Upper lobe of right lung (tissue), 1 donor: ENCODE results near the gene ST8SIA6. TPM values are rescaled to one million over a fixed set of nuclear protein-coding genes. Genes with fewer than 3 reads are reported as not detected.
"Not testable (repeated sequence)": the region's sequence is repeated elsewhere in the genome, so short reads cannot be mapped to it uniquely, and the experiment has no call there.

ENCODE experiments used
- ATAC-seq: fragments of 200-7000 bp; cut with Tn5 transposase; one replicate; pipeline ENCODE4 v1.9.1; 2020; ENCODE audit warnings: mild to moderate bottlenecking, moderate library complexity
- DNase-seq: peaks from one replicate; pipeline ENCODE4 v3.0.0-alpha.2; 2020
- H3K27ac ChIP-seq: fragments of 200-600 bp; one replicate; pipeline ENCODE4 v1.8.0; 2022
- H3K27me3 ChIP-seq: fragments of 200-600 bp; one replicate; pipeline ENCODE4 v1.8.0; 2022; ENCODE audit warnings: mild to moderate bottlenecking
- H3K36me3 ChIP-seq: fragments of 200-600 bp; one replicate; pipeline ENCODE4 v1.8.0; 2022
- H3K4me1 ChIP-seq: fragments of 200-600 bp; one replicate; pipeline ENCODE4 v1.8.0; 2022
- H3K4me3 ChIP-seq: fragments of 200-600 bp; one replicate; pipeline ENCODE4 v1.8.0; 2022; ENCODE audit warnings: mild to moderate bottlenecking
- H3K9me3 ChIP-seq: fragments of 200-600 bp; one replicate; pipeline ENCODE4 v1.8.0; 2022
- intact Hi-C: fragments of 100-400 bp; cut with DNase I; formaldehyde crosslinking; loops from one replicate; pipeline ENCODE4 v1.11.0; 2022
- total RNA-seq: library from RNA; stranded (reverse); fragmentation: NEBNext Ultra II Directional; extraction: Animal tissue kit (Norgen Biotek cat#: 25700); gene quantifications from one replicate; pipeline ENCODE4 v1.2.1, GENCODE V29; 2021
- TF ChIP-seq, protein P1 (sequence below): fragments of 200-600 bp; IDR thresholded peaks from one replicate; pipeline ENCODE4 v1.8.0; 2022; ENCODE audit warnings: antibody characterized with exemption
- donor health status: DM: no; HTN: yes; CAD: no; lungs with severe emphysema.

ST8SIA6 gene
- total RNA-seq, 1 donor from 2014 or later, result 13.9 TPM

DNA sequence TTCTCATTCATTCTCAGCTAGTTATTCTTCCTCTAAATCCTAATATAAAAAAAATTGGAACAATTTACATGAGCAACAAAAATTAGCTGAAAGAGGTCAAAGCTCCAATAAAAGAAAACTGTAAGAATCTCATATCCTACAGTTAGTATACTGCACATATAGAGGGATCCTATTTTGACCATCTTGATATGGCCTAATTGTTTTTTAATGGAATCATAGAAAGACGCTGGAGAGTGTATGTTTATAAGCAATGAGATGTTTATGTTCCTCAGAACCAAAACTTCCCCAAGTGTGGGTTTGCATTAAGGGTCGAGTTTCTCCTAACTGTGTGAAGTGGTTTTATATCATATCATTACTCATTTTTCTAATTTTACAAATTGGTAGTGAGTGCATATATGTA lies 123.9 kb downstream of the ST8SIA6 start:
- DNase-seq (no peak), ATAC-seq (no peak)
- H3K27me3 ChIP-seq, result no peaks in the 10 kb centered on the region
- no peaks in the 10 kb centered on the region for H3K4me1 ChIP-seq
- no peak overlapping the region for H3K4me3 ChIP-seq
- no peaks in the 10 kb centered on the region for H3K9me3 ChIP-seq
- H3K36me3 ChIP-seq, result no peaks in the 10 kb centered on the region
- H3K27ac ChIP-seq, result no peak overlapping the region
- TF ChIP-seq, protein P1, sequence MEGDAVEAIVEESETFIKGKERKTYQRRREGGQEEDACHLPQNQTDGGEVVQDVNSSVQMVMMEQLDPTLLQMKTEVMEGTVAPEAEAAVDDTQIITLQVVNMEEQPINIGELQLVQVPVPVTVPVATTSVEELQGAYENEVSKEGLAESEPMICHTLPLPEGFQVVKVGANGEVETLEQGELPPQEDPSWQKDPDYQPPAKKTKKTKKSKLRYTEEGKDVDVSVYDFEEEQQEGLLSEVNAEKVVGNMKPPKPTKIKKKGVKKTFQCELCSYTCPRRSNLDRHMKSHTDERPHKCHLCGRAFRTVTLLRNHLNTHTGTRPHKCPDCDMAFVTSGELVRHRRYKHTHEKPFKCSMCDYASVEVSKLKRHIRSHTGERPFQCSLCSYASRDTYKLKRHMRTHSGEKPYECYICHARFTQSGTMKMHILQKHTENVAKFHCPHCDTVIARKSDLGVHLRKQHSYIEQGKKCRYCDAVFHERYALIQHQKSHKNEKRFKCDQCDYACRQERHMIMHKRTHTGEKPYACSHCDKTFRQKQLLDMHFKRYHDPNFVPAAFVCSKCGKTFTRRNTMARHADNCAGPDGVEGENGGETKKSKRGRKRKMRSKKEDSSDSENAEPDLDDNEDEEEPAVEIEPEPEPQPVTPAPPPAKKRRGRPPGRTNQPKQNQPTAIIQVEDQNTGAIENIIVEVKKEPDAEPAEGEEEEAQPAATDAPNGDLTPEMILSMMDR, result no peak
- intact Hi-C loops, result no loop called here

DNA sequence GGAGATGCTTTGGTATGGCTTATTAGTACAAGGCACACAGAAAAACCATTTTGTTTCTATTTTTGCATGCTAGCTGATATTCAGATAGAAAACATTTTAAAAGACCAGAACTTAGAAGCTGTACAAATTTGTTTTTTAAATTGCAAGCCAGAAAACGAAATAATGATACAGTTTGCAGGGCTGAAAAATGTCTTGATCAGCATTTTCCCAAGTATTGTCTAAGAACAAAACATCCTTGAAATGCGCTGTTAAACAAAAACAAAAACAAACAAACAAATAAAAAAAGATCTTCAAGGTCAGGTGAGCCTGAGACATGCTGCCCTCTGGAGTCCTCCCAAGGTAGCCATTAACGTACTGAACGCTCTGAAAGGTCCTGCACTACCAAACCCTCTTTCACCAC lies 128.0 kb downstream of the ST8SIA6 start:
- TF ChIP-seq, protein P1, result no peak
- no peak overlapping the region for H3K27ac ChIP-seq
- no peak for ATAC-seq
- H3K36me3 ChIP-seq, result no peaks in the 10 kb centered on the region
- intact Hi-C loops, result no loop called here
- no peak for DNase-seq
- H3K4me1 ChIP-seq, result no peaks in the 10 kb centered on the region
- no peaks in the 10 kb centered on the region for H3K9me3 ChIP-seq
- H3K27me3 ChIP-seq, result no peaks in the 10 kb centered on the region
- H3K4me3 ChIP-seq, result no peak overlapping the region

DNA sequence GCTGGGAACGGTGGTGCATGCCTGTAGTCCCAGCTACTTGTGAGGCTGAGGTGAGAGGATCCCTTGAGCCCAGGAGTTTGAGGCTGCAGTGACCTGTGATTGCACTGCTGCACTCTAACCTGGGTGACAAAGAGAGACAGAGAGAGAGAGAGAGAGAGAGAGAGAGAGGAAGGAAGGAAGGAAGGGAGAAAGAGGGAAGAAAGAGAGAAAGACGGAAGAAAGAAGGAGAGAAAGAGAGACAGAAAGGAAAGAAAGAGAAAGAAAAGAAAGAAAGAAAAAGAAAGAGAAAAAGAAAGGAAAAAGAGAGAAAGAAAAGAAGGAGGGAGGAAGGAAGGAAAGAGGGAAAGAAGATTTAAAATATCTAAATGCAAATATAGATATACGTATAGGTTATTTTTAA lies 132.4 kb downstream of the ST8SIA6 start:
- H3K27me3 ChIP-seq, H3K9me3 ChIP-seq, intact Hi-C loops: not testable (repeated sequence)

DNA sequence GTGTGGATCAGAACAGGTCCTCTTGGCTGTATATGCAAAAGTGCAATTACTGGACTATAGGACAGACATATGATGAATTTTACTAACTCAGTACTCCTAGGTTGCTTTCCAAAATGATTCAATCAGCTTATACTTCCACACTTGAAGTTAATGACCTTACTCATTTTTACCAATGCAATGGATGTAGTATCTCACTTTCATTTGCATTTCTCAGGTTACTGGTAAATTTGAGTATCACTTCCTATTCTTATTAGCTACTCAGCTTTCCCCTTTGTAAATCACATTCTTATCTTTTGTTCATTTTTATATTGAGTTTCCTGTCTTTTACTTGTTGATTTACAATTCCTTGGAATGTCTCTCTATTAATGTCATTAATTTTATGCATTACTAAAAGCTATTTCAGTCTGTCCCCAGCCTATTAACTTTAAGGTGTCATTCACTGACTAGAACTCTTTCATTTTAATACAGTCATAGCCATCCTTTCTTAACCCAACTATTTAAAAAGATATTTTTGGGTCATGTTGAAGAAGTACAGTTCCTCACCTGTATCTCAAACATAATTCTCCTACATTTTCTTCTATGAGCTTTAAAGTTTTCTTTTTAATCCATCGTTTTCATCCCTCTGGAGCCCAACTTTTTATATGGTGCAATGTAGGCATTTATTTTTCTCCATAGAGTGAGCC lies 137.8 kb downstream of the ST8SIA6 start:
- TF ChIP-seq, protein P1, result no peak
- no peaks in the 10 kb centered on the region for H3K27me3 ChIP-seq
- H3K4me3 ChIP-seq, result no peak overlapping the region
- H3K4me1 ChIP-seq, result no peaks in the 10 kb centered on the region
- H3K9me3 ChIP-seq, result no peaks in the 10 kb centered on the region
- intact Hi-C loops, result no loop called here
- ATAC-seq (no peak), DNase-seq (no peak)
- no peak overlapping the region for H3K27ac ChIP-seq
- H3K36me3 ChIP-seq, result no peaks in the 10 kb centered on the region

More for the DNA sequence above, 132.4 kb downstream of the ST8SIA6 start:
- not testable (repeated sequence) for H3K4me3 ChIP-seq, DNase-seq, H3K4me1 ChIP-seq, H3K36me3 ChIP-seq, H3K27ac ChIP-seq, ATAC-seq

DNA sequence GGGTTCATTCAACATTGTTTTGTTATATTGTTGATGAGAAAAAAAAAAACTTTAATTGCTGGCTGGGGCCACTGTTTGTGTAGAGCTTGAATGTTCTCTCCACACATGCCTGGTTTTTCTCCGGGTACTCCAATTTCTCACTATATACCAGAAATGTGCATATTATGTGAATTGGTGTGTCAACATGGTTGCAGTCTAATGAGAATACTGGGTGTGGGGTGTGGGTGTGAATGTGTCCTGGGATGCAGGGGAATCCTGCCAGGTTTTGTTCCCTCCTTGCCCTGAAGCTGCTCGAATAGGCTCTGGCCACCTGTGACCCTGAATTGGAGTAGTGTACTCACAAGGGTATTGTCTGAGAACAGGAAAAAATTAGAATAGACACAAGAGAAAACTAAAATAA lies 145.0 kb downstream of the ST8SIA6 start:
- intact Hi-C loops, result no loop called here
- no peaks in the 10 kb centered on the region for H3K36me3 ChIP-seq

DNA sequence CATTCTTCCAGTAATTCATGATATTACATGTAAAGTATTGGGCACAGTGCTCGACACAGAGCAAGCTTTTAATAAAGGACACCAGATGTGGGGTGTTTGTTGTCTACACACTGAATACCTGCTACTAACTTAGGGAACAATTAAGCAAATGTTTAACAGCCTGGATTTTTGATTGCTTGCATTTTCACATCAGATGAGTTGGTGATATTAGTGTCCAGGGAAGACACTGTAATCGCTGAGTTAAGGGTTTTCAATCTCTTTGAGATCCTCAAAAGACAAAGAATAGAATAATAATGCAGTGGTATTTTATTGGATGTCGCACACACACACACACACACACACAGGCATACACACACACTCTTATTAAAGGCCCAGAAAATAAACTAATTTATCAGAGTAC lies 147.3 kb downstream of the ST8SIA6 start:
- H3K27me3 ChIP-seq, result no peaks in the 10 kb centered on the region
- no peak overlapping the region for H3K27ac ChIP-seq
- TF ChIP-seq, protein P1, result no peak
- no peak overlapping the region for H3K4me3 ChIP-seq
- intact Hi-C loops, result no loop called here
- no peaks in the 10 kb centered on the region for H3K36me3 ChIP-seq
- H3K4me1 ChIP-seq, result no peaks in the 10 kb centered on the region
- H3K9me3 ChIP-seq, result no peaks in the 10 kb centered on the region
- DNase-seq, result no peak
- ATAC-seq, result no peak

More for the DNA sequence above, 145.0 kb downstream of the ST8SIA6 start:
- Histone ChIP-seq H3K27ac (no peak overlapping the region), H3K9me3 (no peaks in the 10 kb centered on the region), H3K27me3 (no peaks in the 10 kb centered on the region), H3K4me3 (no peak overlapping the region), H3K4me1 (no peaks in the 10 kb centered on the region)
- TF ChIP-seq, protein P1, result no peak
- DNase-seq (no peak), ATAC-seq (no peak)
